Measurements from ENCODE around the gene INVS. TPM values are rescaled to one million over a fixed set of nuclear protein-coding genes. Genes with fewer than 3 reads are reported as not detected.

Gene INVS
- total and polyA plus RNA-seq, 2 donors (not counting 1 experiment from before 2014, with no cell fraction given): 13.9 to 37.0 TPM

GRCh38 chr9:100096378-100096916 is 2.6 kb upstream of the INVS start:
- peaks cover 33 to 45% of the 10 kb centered on the region in 2 donors for H3K4me1 ChIP-seq (ENCODE audit: control insufficient read depth in 2 of 2, insufficient read depth in 2 of 2, low read length in 2 of 2)
- Mint-ChIP-seq H3K9me3 (ENCODE audit: insufficient read depth) (no peaks in the 10 kb centered on the region), H3K27me3 (no peaks in the 10 kb centered on the region), H3K27ac (peak overlapping the region; percentile 1), H3K4me1 (peaks cover 66% of the 10 kb centered on the region), H3K4me3 (peak overlapping the region; percentile 4)
- ChIA-PET POLR2A (no interaction called here), CTCF (interaction anchor here (0.7 to 1.0 kb wide), 2 partner anchors 37 to 68 kb away, joined by 3 to 4 read pairs; no protein-coding TSS in a partner anchor)
- peaks cover 21% of the 10 kb centered on the region for H4K20me1 ChIP-seq (ENCODE audit: control insufficient read depth, insufficient read depth, low read length, poor library complexity, severe bottlenecking)
- H2AFZ ChIP-seq (ENCODE audit: insufficient read depth, low read depth, low read length, poor library complexity, severe bottlenecking): no peak overlapping the region
- ATAC-seq (ENCODE audit: low read depth) (no peak), DNase-seq (no peak)
- H3K4me3 ChIP-seq (ENCODE audit: control extremely low read depth in 1 of 5, extremely low read depth in 1 of 5, insufficient read depth in 1 of 5, low read depth in 2 of 5, low read length in 4 of 5): no peak overlapping the region
- 93% methylated on average over 2 of the region's 3 CpGs for WGBS (ENCODE audit: insufficient coverage)
- H3K36me3 ChIP-seq (replicated peaks in 1 of 2; ENCODE audit: control extremely low read depth in 1 of 2, control insufficient read depth in 1 of 2, extremely low read depth in 1 of 2, insufficient read depth in 2 of 2, low read length in 1 of 2): peaks cover 0 to 4% of the 10 kb centered on the region in 2 experiments
- no peak overlapping the region for H3K4me2 ChIP-seq (replicated peaks; ENCODE audit: low read depth, low read length, poor library complexity, severe bottlenecking)
- no peak overlapping the region for H3K9ac ChIP-seq (ENCODE audit: low read length)
- H3K27ac ChIP-seq (ENCODE audit: low read length in 2 of 2): peak overlapping the region in 1 of 2 donors; percentile 25
- no peaks in the 10 kb centered on the region for H3K9me3 ChIP-seq (ENCODE audit: control extremely low read depth in 1 of 3, control insufficient read depth in 2 of 3, insufficient read depth in 1 of 3, low read length in 2 of 3)
- H3K79me2 ChIP-seq (ENCODE audit: control insufficient read depth, insufficient read depth, low read length): peaks cover 81% of the 10 kb centered on the region
- no peak for TF ChIP-seq EZH2 (IDR thresholded peaks at IDR 0.05; ENCODE audit: borderline replicate concordance, insufficient read depth, low read depth, low read length, poor library complexity, severe bottlenecking)
- TF ChIP-seq CTCF (IDR thresholded peaks at IDR 0.05): no peak
- no peaks in the 10 kb centered on the region for H3K27me3 ChIP-seq (replicated peaks in 1 of 4; ENCODE audit: control extremely low read depth in 1 of 4, control insufficient read depth in 3 of 4, insufficient read depth in 4 of 4, low read length in 3 of 4)
- intact Hi-C loops (cut with micrococcal nuclease): loop anchor here (5.0 to 10.0 kb wide), 3 partner anchors 318 to 1301 kb away; partner anchors contain the start of genes MRPL50 and ZNF189
